HFFc6 (cell line): Measurements from ENCODE around the gene AAGAB. TPM values are rescaled to one million over a fixed set of nuclear protein-coding genes. Genes with fewer than 3 reads are reported as not detected.

ENCODE experiments used
- DNase-seq: peaks from one replicate; pipeline ENCODE4 v3.0.0-alpha.2; 2018
- H3K27ac Mint-ChIP-seq: 2 replicates; pipeline ENCODE4 v1.8.0; 2020; ENCODE audit warnings: mild to moderate bottlenecking, mixed read lengths
- H3K27me3 Mint-ChIP-seq: 2 replicates; pipeline ENCODE4 v1.8.0; 2021; ENCODE audit warnings: mild to moderate bottlenecking, moderate library complexity, mixed read lengths; ENCODE audit not compliant: insufficient read depth
- H3K36me3 Mint-ChIP-seq: 2 replicates; pipeline ENCODE4 v1.8.0; 2021; ENCODE audit warnings: low read depth, mixed read lengths
- H3K4me1 Mint-ChIP-seq: 2 replicates; pipeline ENCODE4 v1.8.0; 2020; ENCODE audit warnings: low read depth, mixed read lengths
- H3K4me3 Mint-ChIP-seq: 2 replicates; pipeline ENCODE4 v1.8.0; 2020; ENCODE audit warnings: mild to moderate bottlenecking, moderate library complexity, mixed read lengths
- H3K9me3 Mint-ChIP-seq: 2 replicates; pipeline ENCODE4 v1.8.0; 2020; ENCODE audit warnings: mild to moderate bottlenecking, mixed read lengths
- CTCF ChIP-seq: fragments of 200-600 bp; sonication (generic); IDR thresholded peaks from 2 replicates; pipeline ENCODE4 v1.5.0; 2021; ENCODE audit warnings: antibody characterized with exemption, mild to moderate bottlenecking
- total RNA-seq, 6 experiments: library from RNA; stranded (reverse); fragmentation: NEBNext Ultra II Directional; extraction: Animal tissue kit (Norgen Biotek cat#: 25700); gene quantifications; 2 replicates in 1 of 6; 3 replicates in 5 of 6; pipeline ENCODE4 v1.2.3, GENCODE V29; 2021

Gene AAGAB
- total RNA-seq, 6 experiments from 2014 or later: 41.0 to 45.7 (median 42.0) TPM

GRCh38 chr15:67195305-67195704 lies 59.2 kb downstream of the AAGAB start:
- TF ChIP-seq CTCF: no peak
- Mint-ChIP-seq H3K4me1 (peaks cover 62% of the 10 kb centered on the region), H3K4me3 (peak overlapping the region; percentile 35; the same call in 1 of the 2 replicates), H3K9me3 (peaks cover 8% of the 10 kb centered on the region; the same call in 1 of the 2 replicates), H3K36me3 (peaks cover 75% of the 10 kb centered on the region), H3K27ac (peak overlapping the region; percentile 69), H3K27me3 (peaks cover 41% of the 10 kb centered on the region)
- DNase-seq: no peak

DNA sequence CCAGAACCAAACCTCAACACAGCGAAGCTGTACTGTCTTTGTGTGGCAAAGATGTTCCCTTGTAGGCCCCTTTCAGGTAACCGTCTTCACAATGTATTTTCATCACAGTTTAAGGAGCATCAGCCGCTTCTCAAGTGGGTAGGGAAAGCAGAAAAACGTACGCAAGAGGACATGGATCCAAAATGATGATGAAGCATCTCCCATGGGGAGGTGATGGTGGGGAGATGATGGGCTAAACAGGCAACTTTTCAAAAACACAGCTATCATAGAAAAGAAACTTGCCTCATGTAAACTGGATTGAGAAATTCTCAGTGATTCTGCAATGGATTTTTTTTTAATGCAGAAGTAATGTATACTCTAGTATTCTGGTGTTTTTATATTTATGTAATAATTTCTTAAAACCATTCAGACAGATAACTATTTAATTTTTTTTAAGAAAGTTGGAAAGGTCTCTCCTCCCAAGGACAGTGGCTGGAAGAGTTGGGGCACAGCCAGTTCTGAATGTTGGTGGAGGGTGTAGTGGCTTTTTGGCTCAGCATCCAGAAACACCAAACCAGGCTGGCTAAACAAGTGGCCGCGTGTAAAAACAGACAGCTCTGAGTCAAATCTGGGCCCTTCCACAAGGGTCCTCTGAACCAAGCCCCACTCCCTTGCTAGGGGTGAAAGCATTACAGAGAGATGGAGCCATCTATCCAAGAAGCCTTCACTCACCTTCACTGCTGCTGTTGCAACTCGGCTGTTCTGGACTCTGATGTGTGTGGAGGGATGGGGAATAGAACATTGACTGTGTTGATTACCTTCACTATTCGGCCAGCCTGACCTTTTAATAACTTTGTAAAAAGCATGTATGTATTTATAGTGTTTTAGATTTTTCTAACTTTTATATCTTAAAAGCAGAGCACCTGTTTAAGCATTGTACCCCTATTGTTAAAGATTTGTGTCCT lies 60.0 kb downstream of the AAGAB start:
- H3K27me3 Mint-ChIP-seq: peaks cover 36% of the 10 kb centered on the region
- H3K27ac Mint-ChIP-seq: peak overlapping the region; percentile 43; the same call in 1 of the 2 replicates
- peaks cover 71% of the 10 kb centered on the region for H3K36me3 Mint-ChIP-seq
- H3K4me3 Mint-ChIP-seq: peak overlapping the region; percentile 11; the same call in 1 of the 2 replicates
- peaks cover 8% of the 10 kb centered on the region; the same call in 1 of the 2 replicates for H3K9me3 Mint-ChIP-seq
- peaks cover 57% of the 10 kb centered on the region for H3K4me1 Mint-ChIP-seq
- DNase-seq: no peak
- TF ChIP-seq CTCF: no peak

DNA sequence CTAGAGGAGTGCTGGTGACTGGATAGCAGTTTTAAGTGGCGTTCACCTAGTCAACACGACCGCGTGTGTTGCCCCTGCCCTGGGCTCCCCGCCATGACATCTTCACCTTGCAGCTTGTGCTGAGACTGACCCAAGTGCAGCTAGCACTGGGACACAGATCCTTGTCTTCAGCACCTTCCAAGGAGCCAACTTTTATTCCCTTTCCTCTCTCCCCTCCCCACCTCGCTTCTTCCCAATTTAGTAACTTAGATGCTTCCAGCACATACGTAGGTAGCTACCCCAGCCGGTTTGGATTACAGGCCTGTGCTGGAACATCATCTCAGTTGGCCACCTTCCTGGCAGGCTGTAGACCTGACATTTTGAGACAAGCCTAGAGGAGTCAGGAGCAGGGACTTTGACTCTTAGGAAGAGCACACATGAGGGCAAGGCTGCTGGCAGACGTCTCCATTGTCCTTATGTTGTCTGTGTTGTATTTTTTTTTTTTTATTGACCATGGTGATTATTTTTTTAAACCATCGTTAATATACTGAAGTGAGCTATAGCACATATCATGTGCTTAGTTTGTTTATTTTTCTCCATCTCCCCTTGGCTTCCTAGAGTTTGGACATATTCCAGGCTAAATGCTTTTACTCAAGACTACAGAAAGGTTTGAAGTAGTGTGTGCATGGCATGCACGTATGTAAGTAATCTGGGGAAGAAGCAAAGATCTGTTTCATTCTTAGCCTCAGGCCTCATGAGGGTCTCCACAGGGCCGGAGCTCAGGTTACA lies 61.1 kb downstream of the AAGAB start:
- Mint-ChIP-seq H3K27me3 (peaks cover 33% of the 10 kb centered on the region), H3K9me3 (peaks cover 8% of the 10 kb centered on the region; the same call in 1 of the 2 replicates), H3K36me3 (peaks cover 73% of the 10 kb centered on the region), H3K4me1 (peaks cover 57% of the 10 kb centered on the region), H3K4me3 (no peak overlapping the region), H3K27ac (no peak overlapping the region; the same call in 1 of the 2 replicates)
- no peak for TF ChIP-seq CTCF
- no peak for DNase-seq

DNA sequence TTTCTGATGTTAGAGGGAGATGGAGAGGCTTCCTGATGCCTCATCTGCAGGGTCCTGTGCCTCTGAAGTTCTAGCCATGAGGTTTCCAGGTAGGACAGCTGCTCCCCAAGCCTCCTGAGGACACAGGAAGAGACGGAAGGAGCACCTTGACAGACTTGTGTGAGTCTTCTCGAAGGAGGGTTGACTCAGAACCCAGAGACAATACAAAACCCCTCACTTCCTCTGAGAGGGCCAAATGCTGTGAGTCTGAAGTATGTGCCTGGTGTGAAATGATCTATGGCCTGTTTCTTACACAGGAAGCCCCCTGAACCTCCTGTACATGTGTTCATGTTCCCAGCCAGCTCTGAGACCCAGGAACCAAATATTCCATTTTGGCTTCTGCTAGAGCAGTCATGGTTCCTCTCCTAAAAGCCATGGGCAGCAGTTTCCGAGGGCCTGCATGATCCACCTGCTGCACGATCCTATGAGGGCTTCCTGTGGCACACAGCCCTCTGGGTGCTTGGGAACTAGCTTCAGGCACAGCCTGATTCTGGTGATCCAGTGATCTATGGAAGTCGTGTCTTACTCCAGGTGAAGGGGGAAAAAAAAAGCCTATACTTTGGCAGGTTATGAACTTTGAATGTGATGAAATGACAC lies 62.2 kb downstream of the AAGAB start:
- H3K4me1 Mint-ChIP-seq: peaks cover 56% of the 10 kb centered on the region
- H3K27me3 Mint-ChIP-seq: peaks cover 28% of the 10 kb centered on the region
- DNase-seq: no peak
- no peak overlapping the region for H3K4me3 Mint-ChIP-seq
- H3K9me3 Mint-ChIP-seq: peaks cover 8% of the 10 kb centered on the region; the same call in 1 of the 2 replicates
- TF ChIP-seq CTCF: no peak
- peaks cover 76% of the 10 kb centered on the region for H3K36me3 Mint-ChIP-seq
- no peak overlapping the region for H3K27ac Mint-ChIP-seq

- H3K27ac Mint-ChIP-seq: peak overlapping the region; percentile 31; the same call in 1 of the 2 replicates
- peaks cover 84% of the 10 kb centered on the region for H3K36me3 Mint-ChIP-seq
- DNase-seq: no peak
- peaks cover 31% of the 10 kb centered on the region for H3K27me3 Mint-ChIP-seq
- H3K9me3 Mint-ChIP-seq: peaks cover 3% of the 10 kb centered on the region; the same call in 1 of the 2 replicates
- peaks cover 57% of the 10 kb centered on the region for H3K4me1 Mint-ChIP-seq
- no peak overlapping the region for H3K4me3 Mint-ChIP-seq
- TF ChIP-seq CTCF: no peak
These were observed 63.6 kb downstream of the AAGAB start for GRCh38 chr15:67190813-67191212.
